Melanocyte of skin (primary cell): ENCODE measurements around the gene MMP8. TPM values are rescaled to one million over a fixed set of nuclear protein-coding genes. Genes with fewer than 3 reads are reported as not detected.

Experiments used
- total RNA-seq, 2 donors: library from RNA; depleted of rRNA; stranded (reverse); fragments of >200 nt; gene quantifications; 2 replicates each; pipeline ENCODE4 v1.2.3, GENCODE V29; 2012

MMP8 gene, protein sequence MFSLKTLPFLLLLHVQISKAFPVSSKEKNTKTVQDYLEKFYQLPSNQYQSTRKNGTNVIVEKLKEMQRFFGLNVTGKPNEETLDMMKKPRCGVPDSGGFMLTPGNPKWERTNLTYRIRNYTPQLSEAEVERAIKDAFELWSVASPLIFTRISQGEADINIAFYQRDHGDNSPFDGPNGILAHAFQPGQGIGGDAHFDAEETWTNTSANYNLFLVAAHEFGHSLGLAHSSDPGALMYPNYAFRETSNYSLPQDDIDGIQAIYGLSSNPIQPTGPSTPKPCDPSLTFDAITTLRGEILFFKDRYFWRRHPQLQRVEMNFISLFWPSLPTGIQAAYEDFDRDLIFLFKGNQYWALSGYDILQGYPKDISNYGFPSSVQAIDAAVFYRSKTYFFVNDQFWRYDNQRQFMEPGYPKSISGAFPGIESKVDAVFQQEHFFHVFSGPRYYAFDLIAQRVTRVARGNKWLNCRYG
- 10 to 100 TPM; 12.0 to 37.3 TPM for total RNA-seq

DNA sequence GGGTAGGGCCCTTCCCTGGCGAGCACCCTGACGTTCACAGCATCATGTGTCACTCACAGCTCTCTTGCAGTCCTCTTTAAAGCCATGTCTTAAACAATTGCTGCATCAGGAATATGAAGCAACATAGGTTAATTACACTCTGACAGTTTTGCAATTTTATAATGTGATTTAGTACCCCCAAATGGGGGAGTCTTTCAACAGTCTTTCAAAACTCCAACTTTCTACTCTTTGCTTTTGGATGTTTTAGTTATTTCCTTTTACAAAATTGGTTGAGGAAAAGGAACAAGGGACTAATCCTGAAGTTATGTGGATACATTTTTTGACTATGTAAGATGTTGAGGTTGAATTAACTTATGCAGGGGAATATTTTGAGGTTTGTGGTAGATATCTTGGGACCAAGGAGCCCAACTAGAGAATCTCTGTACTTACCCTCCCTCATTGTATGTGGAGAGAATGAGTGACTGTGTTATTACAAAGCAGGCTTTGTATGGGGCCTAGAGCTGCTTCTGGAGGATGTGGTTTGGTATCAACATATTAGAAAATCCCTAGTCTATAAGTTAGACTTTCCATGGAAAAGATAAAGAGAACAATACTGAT is at the start of gene MMP8:
Gene MMP8 (minus strand): TSS at position 51 of the 597 bp plus-strand sequence. CDS start 99 bp downstream, outside the sequence.

GRCh38 chr11:102705626-102706025 is 19.1 kb downstream of the MMP8 start, which contains the start of gene MMP27:
Gene MMP27, minus strand, starts transcription at chr11:102705769. Its CDS starts 55 bp downstream, at chr11:102705714.

Other genes with a start within 250 kb of the MMP8 start
- gene MMP7, start 194.2 kb downstream of the MMP8 start, total RNA-seq: under 1 TPM in 1 of 2 donors, not detected in 1; 0.34 TPM
- not detected for gene MMP20, start 99.6 kb downstream of the MMP8 start, total RNA-seq
- gene MMP27, start 19.2 kb downstream of the MMP8 start, total RNA-seq: not detected
- under 1 TPM in 1 of 2 donors, not detected in 1; under 0.01 TPM for gene MMP10, start 55.7 kb upstream of the MMP8 start, total RNA-seq
- gene MMP1, start 73.2 kb upstream of the MMP8 start, total RNA-seq: 100 to 1,000 TPM in 1 of 2 donors, under 1 TPM in 1; under 0.01 to 114 TPM
- gene MMP3, start 118.7 kb upstream of the MMP8 start, total RNA-seq: under 1 TPM in 1 of 2 donors, not detected in 1; under 0.01 TPM
- not detected for gene MMP12, start 150.0 kb upstream of the MMP8 start, total RNA-seq
- gene MMP13, start 230.8 kb upstream of the MMP8 start, total RNA-seq: under 1 TPM in 1 of 2 donors, not detected in 1; under 0.01 TPM